Fibroblast of lung (primary cell): ENCODE measurements around the gene SYNJ2. TPM values are rescaled to one million over a fixed set of nuclear protein-coding genes. Genes with fewer than 3 reads are reported as not detected.

Experiments used
- DNase-seq, 2 donors: peaks; one replicate each; pipeline versions ENCODE4 v3.0.0 to v3.0.0-alpha.2; 2010; ENCODE audit warnings: low read depth in 2 of 2
- H2AFZ ChIP-seq: 2 replicates; pipeline ENCODE4 v1.5.1; 2012; ENCODE audit warnings: low read length, control low read depth, inconsistent platforms
- H3K27ac ChIP-seq: 2 replicates; pipeline ENCODE4 v1.5.1; 2011; ENCODE audit warnings: low read length, control low read depth; ENCODE audit not compliant: insufficient read depth
- H3K27me3 ChIP-seq: 2 replicates; pipeline ENCODE4 v1.5.1; 2011; ENCODE audit warnings: mild to moderate bottlenecking, low read length; ENCODE audit not compliant: control insufficient read depth, insufficient read depth
- H3K36me3 ChIP-seq: 2 replicates; pipeline ENCODE4 v1.5.1; 2011; ENCODE audit warnings: low read length; ENCODE audit not compliant: control insufficient read depth, insufficient read depth
- H3K4me1 ChIP-seq: 2 replicates; pipeline ENCODE4 v1.5.1; 2011; ENCODE audit warnings: low read length; ENCODE audit not compliant: control insufficient read depth, insufficient read depth; ENCODE audit errors: extremely low read depth
- H3K4me2 ChIP-seq: 2 replicates; pipeline ENCODE4 v1.5.1; 2011; ENCODE audit warnings: low read length, control low read depth; ENCODE audit not compliant: insufficient read depth; ENCODE audit errors: extremely low read depth
- H3K4me3 ChIP-seq, 4 experiments: fragments of 200-600 bp in 1 of 4; sonication (generic) in 1 of 4; replicated peaks in 1 of 4; 2 replicates each; pipeline ENCODE4 v1.5.1; 2011 to 2016; ENCODE audit warnings: low read length in 4 of 4, low read depth in 3 of 4, mild to moderate bottlenecking in 3 of 4, control low read depth in 2 of 4, inconsistent platforms in 1 of 4, mixed read lengths in 1 of 4; ENCODE audit not compliant: insufficient read depth in 1 of 4; ENCODE audit errors: control extremely low read depth in 1 of 4
- H3K79me2 ChIP-seq: 2 replicates; pipeline ENCODE4 v1.5.1; 2012; ENCODE audit warnings: mild to moderate bottlenecking, low read length, inconsistent platforms; ENCODE audit not compliant: control insufficient read depth, insufficient read depth
- H3K9ac ChIP-seq: 2 replicates; pipeline ENCODE4 v1.5.1; 2011; ENCODE audit warnings: mild to moderate bottlenecking, low read length, control low read depth; ENCODE audit not compliant: insufficient read depth
- H3K9me3 ChIP-seq: 2 replicates; pipeline ENCODE4 v1.5.1; 2012; ENCODE audit warnings: low read depth, low read length; ENCODE audit not compliant: control insufficient read depth, insufficient read depth
- H4K20me1 ChIP-seq: 2 replicates; pipeline ENCODE4 v1.5.1; 2011; ENCODE audit warnings: low read length; ENCODE audit not compliant: control insufficient read depth, insufficient read depth; ENCODE audit errors: extremely low read depth
- EZH2 ChIP-seq: IDR thresholded peaks from 2 replicates; pipeline ENCODE4 v1.5.1; 2012; ENCODE audit warnings: low read length, control low read depth, mild to moderate bottlenecking; ENCODE audit errors: missing control alignments
- polyA plus RNA-seq, 2 donors: library from polyadenylated mRNA; depleted of rRNA in 1 of 2; stranded (reverse) in 1 of 2; unstranded in 1 of 2; fragments of >200 nt; gene quantifications; 2 replicates each; pipeline ENCODE4 v1.2.1, GENCODE V29; 2011 to 2012; ENCODE audit warnings: missing spikeins in 1 of 2
- total RNA-seq: library from RNA; depleted of rRNA; stranded (reverse); fragments of >200 nt; gene quantifications from 2 replicates; pipeline ENCODE4 v1.2.1, GENCODE V29; 2014
- TF ChIP-seq, protein P1 (sequence below), 2 donors: IDR thresholded peaks in 1 of 2; conservative IDR thresholded peaks in 1 of 2; 1 replicate in 1 of 2; 2 replicates in 1 of 2; pipeline ENCODE4 v1.5.1; 2011 to 2012; ENCODE audit warnings: low read length in 2 of 2, control low read depth in 1 of 2, inconsistent platforms in 1 of 2, low read depth in 1 of 2, mild to moderate bottlenecking in 1 of 2

SYNJ2 gene
- total and polyA plus RNA-seq, 2 donors (not counting 1 experiment from before 2014, with no cell fraction given): 23.5 to 57.3 TPM

DNA sequence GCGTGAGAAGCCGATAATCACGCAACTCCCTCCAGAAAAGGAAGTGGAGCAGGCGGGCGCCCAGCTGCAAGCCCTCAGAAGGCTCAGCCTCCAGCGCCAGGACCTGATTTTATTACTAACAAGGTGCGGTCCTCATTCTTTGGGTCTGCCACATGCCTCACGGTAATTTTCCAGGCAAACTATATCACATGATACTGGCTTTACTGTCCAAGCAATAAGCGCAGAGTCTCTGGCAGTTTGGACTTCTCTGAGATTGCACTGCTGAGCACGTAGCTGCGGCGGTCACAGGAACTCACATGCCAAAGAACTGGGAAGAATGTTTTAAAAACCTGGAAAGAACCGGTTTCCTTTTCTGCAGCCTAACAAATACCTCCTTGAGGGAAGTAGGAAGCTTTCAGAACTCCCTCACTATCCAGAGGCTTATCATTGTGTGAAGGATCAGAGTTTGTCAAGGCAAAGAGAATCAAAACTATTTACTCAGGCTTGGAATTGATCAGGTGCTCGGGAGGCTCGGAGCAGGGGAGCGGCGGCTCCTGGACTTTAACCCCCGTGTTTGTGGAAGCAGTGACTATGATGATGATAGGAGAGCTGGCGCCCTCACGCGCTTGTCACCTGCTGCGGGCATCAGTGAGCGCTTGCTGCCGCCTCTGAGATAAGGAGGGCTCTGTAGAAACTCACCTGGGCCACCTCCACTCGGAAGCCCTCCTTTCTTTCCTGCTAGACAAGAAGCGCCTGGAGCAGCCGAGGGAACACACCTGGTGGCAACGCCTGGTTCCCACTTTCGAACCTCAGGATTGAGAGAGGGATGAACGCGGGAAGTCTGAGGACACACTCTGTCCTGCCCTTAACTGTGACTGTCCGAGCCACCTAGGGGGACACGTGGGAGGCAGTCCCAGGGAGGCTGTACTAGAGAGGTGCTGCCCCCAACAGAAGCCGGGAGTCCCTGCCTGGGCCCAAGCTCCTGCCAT is 27.2 kb upstream of the SYNJ2 start:
- Histone ChIP-seq H3K79me2 (no peaks in the 10 kb centered on the region), H3K36me3 (no peaks in the 10 kb centered on the region), H3K27me3 (no peaks in the 10 kb centered on the region), H3K4me1 (no peaks in the 10 kb centered on the region), H4K20me1 (no peaks in the 10 kb centered on the region), H3K27ac (no peak overlapping the region), H3K4me3 (peak overlapping the region in 2 of 4 experiments; percentile 4 to 7), H3K9me3 (no peaks in the 10 kb centered on the region), H3K4me2 (peak overlapping the region; percentile 55), H2AFZ (no peak overlapping the region), H3K9ac (no peak overlapping the region)
- TF ChIP-seq, protein P1, sequence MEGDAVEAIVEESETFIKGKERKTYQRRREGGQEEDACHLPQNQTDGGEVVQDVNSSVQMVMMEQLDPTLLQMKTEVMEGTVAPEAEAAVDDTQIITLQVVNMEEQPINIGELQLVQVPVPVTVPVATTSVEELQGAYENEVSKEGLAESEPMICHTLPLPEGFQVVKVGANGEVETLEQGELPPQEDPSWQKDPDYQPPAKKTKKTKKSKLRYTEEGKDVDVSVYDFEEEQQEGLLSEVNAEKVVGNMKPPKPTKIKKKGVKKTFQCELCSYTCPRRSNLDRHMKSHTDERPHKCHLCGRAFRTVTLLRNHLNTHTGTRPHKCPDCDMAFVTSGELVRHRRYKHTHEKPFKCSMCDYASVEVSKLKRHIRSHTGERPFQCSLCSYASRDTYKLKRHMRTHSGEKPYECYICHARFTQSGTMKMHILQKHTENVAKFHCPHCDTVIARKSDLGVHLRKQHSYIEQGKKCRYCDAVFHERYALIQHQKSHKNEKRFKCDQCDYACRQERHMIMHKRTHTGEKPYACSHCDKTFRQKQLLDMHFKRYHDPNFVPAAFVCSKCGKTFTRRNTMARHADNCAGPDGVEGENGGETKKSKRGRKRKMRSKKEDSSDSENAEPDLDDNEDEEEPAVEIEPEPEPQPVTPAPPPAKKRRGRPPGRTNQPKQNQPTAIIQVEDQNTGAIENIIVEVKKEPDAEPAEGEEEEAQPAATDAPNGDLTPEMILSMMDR (conservative IDR thresholded peaks at IDR 0.05 in 1 of 2, IDR thresholded peaks at IDR 0.05 in 1 of 2; ENCODE audit: low read depth in 1 of 2, low read length in 2 of 2): no peak
- TF ChIP-seq EZH2: no peak
- peak; percentile 26 to 36 for DNase-seq

DNA sequence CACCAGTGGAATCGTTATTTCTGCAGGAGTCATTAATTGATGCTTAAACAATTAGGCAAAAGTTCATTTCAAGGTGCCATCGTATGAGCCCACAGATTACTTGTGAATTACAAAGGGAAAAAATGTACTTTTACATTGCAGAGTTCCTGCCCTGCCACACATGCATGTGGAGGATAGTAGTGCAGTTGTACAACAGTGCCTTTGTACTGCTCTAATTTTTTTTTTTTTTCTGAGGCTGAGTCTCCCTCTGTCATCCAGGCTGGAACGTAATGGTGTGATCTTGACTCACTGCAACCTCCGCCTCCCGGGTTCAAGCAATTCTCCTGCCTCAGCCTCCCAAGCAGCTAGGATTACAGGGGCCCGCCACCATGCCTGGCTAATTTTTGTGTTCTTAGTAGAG is 26.0 kb upstream of the SYNJ2 start:
- no peak overlapping the region for H3K27ac ChIP-seq
- H3K36me3 ChIP-seq: no peaks in the 10 kb centered on the region
- no peaks in the 10 kb centered on the region for H3K27me3 ChIP-seq
- TF ChIP-seq, protein P1 (conservative IDR thresholded peaks at IDR 0.05 in 1 of 2, IDR thresholded peaks at IDR 0.05 in 1 of 2; ENCODE audit: low read depth in 1 of 2, low read length in 2 of 2): no peak
- TF ChIP-seq EZH2: no peak
- DNase-seq: no peak
- no peaks in the 10 kb centered on the region for H3K9me3 ChIP-seq
- H3K4me3 ChIP-seq: no peak overlapping the region
- H3K4me1 ChIP-seq: no peaks in the 10 kb centered on the region
- H3K79me2 ChIP-seq: no peaks in the 10 kb centered on the region
- H3K9ac ChIP-seq: no peak overlapping the region
- H4K20me1 ChIP-seq: no peaks in the 10 kb centered on the region
- H2AFZ ChIP-seq: no peak overlapping the region
- no peak overlapping the region for H3K4me2 ChIP-seq

DNA sequence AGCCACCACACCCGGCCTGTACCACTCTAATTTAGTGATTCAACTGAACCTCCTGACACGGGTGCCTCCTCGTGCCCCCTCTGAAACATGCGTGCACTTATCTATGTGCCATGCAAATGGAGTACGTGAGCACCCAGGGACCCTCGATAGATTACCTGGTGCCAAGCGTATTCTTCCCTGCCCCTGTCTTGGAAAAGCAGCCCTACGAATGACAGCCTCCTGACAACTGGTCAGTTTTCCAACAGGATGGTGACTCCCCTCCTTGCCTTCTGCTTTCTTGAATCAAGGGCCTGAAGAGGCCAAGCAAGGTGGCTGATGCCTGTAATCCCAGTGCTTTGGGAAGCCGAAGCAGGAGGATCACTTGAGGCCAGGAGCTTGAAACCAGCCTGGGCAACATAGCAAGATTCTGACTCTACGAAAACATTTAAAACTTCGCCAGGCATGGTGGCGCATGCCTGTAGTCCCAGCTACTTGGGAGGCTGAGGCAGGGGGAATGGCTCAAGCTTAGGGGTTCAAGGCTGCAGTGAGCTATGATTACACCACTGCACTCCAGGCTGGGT is 25.4 kb upstream of the SYNJ2 start:
- no peak for DNase-seq
- Histone ChIP-seq H3K4me1 (no peaks in the 10 kb centered on the region), H3K9ac (no peak overlapping the region), H2AFZ (no peak overlapping the region), H3K36me3 (no peaks in the 10 kb centered on the region), H3K9me3 (no peaks in the 10 kb centered on the region), H3K27me3 (no peaks in the 10 kb centered on the region), H3K79me2 (no peaks in the 10 kb centered on the region), H3K27ac (no peak overlapping the region), H3K4me2 (no peak overlapping the region), H4K20me1 (no peaks in the 10 kb centered on the region), H3K4me3 (no peak overlapping the region)
- TF ChIP-seq EZH2: no peak
- TF ChIP-seq, protein P1 (conservative IDR thresholded peaks at IDR 0.05 in 1 of 2, IDR thresholded peaks at IDR 0.05 in 1 of 2; ENCODE audit: low read depth in 1 of 2, low read length in 2 of 2): no peak
